ENCODE data around the gene SFSWAP.

SFSWAP gene

DNA sequence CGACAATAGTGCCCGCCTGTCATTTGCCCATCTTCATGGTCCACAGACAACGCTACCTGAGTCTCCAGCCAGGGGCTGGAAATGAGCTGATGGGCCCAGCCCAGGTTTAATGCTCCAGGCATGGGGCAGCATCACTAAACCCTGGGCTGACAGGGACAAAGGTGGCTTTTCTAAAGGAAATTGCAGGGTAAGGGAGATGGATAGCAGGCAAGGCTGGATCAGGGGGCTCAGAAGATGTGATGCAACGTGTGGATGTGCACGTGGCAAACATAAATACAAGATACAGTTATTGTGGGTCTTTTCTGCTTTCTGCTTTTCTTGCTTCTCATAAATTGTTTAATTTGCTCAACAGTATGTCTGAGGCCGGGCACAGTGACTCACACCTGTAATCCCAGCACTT is 113.6 kb downstream of the SFSWAP start:
- DNase-seq = no peak

GRCh38 chr12:131825146-131825892 is 114.4 kb downstream of the SFSWAP start:
- DNase-seq = no peak

DNA sequence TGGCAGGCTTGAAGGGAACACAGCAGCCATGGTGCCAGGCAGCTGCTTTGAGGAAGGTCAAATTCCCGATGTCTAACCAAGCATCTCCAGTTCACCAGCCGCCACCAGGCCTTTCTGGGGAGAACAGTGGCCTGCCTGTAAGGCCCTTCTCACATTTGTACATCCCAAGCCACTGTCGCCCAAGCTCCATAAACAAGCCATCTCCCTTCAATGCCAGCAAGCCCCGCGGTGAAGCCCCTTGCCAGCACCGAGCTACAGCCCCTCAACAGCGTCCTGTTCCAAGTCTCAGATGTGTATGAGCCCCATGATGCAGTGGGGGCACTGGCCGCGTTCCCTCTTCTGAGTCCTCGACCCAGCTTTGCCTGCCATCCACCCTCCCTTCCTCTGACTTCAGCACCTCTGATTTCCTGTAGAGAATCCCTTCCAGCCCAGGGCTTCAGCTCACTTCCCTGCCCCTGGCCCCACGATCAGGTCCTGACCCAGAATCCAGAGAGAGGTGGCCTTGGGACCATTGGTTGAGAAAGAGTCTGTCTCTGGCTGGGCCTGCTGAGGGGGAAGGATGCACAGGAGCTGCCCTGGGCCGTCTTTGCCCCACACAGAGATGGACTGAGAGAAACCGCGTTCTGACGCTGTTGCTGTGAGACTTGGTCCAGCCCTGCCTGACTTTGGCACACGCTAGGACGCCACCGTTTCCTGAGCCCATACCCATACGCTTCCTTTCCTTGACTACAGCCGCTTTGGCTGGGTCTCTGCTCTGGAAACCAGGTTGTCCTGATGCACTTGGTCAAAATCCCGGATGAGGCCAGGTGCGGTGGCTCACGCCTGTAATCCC is 115.4 kb downstream of the SFSWAP start:
- no peak for DNase-seq

- DNase-seq = peak; percentile 33
Observed at GRCh38 chr12:131827961-131828534, 117.2 kb downstream of the SFSWAP start, which contains the start of gene MMP17. Gene MMP17 (plus strand): TSS chr12:131828393. CDS start chr12:131828495, 102 bp downstream.

GRCh38 chr12:131828671-131829355 is 117.9 kb downstream of the SFSWAP start:
- DNase-seq = no peak

- DNase-seq = no peak
Observed at GRCh38 chr12:131829356-131829747, 118.5 kb downstream of the SFSWAP start.

DNA sequence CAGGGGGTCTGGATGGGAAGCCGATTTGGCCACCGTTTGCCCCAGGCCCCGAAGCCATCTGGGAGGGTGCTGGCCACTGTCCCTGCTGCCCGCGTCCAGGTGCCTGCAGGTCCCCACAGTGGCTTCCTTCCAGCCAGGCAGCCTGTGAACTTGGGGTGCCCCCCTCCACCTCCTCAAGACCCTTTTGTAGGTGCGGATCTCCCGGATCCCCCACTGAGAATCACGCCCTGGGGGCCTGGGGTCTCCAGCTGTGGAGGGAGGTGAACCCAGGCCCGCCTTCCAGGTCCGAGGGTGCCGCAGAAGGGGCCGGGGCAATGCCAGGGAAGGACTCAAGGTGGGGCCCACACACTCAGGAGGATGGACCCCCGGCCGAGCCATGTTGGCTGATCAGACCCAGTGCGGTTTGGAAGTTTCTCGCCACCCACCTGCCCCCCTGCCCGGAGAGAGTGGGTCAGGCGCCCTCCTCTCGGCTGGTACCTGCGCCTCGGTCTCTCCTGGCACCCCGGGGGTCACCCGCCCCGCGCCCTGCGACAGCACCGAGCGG is 119.0 kb downstream of the SFSWAP start:
- no peak for DNase-seq

DNA sequence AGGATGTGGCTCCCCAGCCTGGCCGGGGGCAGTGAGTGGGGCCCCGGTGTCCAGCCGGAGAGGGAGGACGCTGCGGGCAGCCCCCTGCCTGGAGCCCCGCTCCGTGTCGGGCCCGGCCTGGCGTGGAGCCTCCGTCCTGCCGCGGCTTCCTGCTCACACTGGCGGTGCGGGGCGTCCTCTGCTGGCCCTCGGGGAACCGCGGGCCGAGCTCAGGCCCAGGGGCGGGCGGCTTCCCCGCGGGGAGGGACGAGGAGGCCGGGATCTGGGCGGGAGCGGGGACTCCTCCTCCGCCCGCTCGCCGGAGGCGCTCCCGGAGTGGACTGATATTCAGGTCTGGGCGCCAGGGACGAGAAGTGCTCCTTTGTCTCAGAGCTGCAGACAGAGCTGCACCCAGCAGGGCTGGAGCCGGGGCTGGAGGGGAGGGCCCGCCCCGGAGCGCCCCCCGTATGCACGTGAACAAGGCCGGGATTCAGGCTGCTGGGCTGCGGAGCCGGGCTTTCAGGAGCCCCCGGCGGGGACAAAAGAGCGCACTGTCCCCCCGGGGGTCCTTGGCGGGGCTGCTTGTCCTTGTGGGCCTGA is 119.5 kb downstream of the SFSWAP start:
- DNase-seq = no peak

DNA sequence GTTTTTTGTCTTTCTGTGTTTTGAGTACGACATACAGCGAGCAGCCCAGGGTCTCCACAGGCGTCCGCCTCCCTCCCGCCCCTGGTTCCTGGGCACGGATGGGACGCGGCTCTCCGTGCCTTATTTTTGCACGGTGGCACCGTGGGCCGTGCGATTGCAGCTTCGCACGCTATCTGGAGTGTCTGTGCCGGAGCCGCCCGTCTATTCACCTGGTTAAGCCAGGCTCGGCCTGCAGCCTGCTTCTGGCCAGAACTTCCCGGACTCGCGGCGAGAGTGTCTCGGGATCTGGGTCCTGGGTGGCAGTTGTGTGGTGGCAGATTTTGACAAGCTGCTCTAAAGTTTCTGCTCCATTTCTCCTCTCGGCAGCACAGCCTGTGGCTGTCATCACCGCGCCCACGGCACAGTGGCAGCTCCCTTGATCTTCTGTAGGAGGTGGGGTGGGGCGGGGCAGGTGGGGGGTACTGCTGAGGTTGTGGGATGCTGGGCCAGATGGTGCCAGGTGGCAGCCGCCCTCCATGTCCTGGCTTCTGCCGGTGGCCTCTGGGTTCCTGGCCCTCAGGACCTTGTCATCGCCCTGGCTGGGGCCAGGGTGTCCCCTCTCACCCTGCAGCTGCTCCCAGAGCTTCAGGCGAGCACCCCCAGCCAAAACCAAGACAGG is 120.2 kb downstream of the SFSWAP start:
- DNase-seq = peak; percentile 27

GRCh38 chr12:131831635-131832041 is 120.7 kb downstream of the SFSWAP start:
- DNase-seq = no peak

GRCh38 chr12:131832321-131833231 is 121.7 kb downstream of the SFSWAP start:
- no peak for DNase-seq

GRCh38 chr12:131833288-131833895 is 122.5 kb downstream of the SFSWAP start:
- DNase-seq = no peak

DNA sequence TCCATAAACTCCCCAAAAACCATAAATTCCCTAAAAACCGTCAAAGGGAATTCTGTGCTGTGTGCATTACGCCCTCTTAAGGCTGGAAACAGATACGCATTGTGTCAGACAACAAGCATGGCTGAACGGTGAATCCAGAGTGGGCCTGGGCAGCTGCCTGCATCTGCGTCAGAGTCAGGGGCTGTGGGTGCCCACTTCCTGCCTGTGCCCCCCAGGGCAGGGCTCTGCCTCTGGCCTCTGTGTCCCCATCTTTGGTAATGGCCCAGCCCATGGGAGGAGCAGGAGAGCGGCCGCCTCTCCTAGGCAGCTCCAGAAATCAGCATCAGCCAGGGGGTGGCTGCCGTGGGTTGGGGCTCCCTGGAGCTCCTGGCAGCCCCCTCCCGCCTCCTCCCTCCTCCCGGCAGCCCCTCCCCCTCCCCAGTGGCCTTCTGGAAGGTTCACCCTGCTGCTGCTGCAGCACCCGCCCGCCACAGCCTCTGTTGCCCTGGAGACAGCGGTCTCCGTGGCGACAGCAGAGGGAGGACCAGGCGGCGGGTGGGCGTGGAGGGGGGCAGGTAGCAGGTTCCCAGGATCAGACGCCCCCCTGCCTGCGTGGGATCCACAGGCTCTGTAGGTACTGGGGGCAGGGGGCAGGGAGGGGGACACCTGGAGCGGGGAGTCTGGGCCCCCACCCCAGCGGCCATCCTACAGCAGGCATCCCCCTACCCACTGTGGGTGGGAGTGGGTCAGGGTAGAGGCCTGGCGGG is 123.2 kb downstream of the SFSWAP start:
- no peak for DNase-seq

DNA sequence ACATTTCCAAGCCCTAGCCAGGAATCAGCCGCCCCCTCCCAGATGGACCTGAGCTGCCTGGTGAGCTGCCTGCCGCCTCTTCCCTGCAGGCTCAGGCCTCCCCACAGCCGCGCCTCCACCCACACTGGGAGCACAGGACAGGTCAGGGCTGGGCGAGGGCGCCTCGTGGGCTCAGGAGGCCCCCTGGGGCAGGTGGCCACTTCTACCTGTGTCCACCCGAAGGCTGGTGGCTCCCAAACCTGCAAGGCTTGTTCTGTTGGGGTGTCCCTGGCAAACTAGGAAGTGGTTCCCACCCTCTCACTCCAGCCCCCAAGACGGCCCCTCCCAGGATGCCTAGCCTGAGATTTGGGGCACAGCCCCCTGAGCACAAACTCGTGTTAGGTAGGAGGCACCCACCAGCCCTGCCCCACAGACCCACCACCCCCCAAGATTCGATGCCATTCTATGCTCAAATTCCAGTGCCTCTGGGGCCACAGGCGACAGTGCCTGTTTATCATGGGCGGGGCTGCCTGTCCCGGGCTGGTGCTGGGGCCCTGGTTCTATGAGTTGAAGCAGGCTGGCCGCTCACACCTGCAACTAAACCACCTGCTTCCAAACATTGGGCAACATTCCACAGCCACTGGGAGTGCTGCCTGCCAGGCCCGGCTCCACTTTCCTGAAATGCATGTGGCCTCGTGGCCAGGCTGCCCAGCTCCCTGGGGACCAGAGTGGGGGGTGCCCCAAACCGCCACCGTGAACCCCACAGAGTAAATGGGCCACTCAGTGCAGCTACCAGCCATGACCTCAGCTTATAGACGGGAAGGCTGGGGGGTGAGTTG is 124.1 kb downstream of the SFSWAP start:
- DNase-seq = no peak

- no peak for DNase-seq
Observed at GRCh38 chr12:131835616-131836171, 124.8 kb downstream of the SFSWAP start.

DNA sequence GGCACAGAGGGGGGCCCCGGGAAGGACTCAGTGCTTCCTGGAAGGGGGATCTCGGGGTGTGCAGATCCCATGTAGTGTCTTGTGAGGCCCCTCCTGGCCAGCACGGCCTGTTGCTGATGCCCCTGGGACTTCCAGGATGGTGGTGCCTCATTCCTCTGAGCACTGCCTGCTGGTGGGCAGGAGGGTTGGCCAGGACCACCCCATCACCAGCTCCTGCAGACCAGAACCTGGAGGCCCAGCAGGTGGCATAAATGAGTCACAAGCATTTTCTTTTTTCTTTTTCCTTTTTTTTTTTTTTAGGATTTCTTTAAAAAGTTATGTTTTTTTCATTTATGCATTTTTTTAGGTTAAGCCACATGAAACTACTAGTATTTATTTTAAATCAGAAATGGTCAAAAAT is 125.3 kb downstream of the SFSWAP start:
- DNase-seq = no peak

- DNase-seq = no peak
Observed at GRCh38 chr12:131836714-131837397, 126.0 kb downstream of the SFSWAP start.
